ENCODE measurements around the gene NDUFS8. TPM values are rescaled to one million over a fixed set of nuclear protein-coding genes. Genes with fewer than 3 reads are reported as not detected.

Gene NDUFS8
- total and polyA plus RNA-seq, 9 donors: 67.1 to 108 (median 80.1) TPM

DNA sequence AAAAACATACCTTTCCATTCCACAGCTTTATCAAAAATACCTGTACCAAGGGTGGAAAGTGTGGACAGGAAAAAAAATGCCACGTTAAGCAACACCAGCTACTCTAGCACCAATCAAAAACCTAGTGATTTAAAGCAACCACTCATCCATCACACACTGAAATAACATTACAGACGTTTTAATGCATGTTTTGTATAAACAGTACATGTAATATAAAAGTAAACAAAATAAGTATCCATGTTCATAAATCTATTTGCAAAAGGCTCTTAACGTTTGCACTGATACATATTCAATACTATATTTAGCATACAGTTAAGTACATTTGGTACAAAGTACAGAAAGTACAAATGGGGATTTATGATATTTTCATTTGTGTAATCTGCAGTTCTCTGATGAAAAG lies 52.0 kb downstream of the NDUFS8 start:
- Histone ChIP-seq H3K4me1 (ENCODE audit: control insufficient read depth, insufficient read depth, low read length) (peaks cover 2% of the 10 kb centered on the region), H3K27me3 (ENCODE audit: control insufficient read depth, insufficient read depth, low read length) (no peaks in the 10 kb centered on the region), H3K9me3 (replicated peaks; ENCODE audit: control insufficient read depth, low read depth, low read length) (no peaks in the 10 kb centered on the region), H3K4me3 (ENCODE audit: low read length) (no peak overlapping the region), H3K36me3 (ENCODE audit: control insufficient read depth, insufficient read depth, low read length) (peaks cover 20% of the 10 kb centered on the region), H3K27ac (ENCODE audit: low read length) (no peak overlapping the region)
- WGBS (ENCODE audit: insufficient coverage): no CpG with 5 or more reads among the region's 3 CpGs
- no peak for DNase-seq

DNA sequence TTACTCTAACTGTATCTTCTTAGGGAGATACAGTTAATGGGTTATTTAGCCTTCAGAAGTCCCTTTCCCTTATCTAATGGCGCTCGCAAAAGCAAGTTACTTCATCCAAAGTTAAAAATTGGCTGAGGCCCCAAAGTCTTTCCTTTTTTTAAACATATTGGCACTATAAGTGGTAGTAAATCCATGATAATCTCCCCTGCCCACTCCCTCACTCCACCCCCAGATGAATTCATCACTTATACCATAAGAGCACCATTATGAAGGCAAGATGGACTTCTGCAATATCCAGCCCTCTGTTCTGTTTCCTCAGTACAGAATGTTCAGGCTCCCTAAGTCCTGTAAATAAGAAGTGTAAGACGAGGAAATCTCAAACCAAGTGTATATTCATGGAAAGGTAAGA lies 53.0 kb downstream of the NDUFS8 start:
- WGBS (ENCODE audit: insufficient coverage): no CpG with 5 or more reads among the region's 3 CpGs
- Histone ChIP-seq H3K27me3 (ENCODE audit: control insufficient read depth, insufficient read depth, low read length) (no peaks in the 10 kb centered on the region), H3K9me3 (replicated peaks; ENCODE audit: control insufficient read depth, low read depth, low read length) (no peaks in the 10 kb centered on the region), H3K4me3 (ENCODE audit: low read length) (no peak overlapping the region), H3K4me1 (ENCODE audit: control insufficient read depth, insufficient read depth, low read length) (peaks cover 2% of the 10 kb centered on the region), H3K36me3 (ENCODE audit: control insufficient read depth, insufficient read depth, low read length) (peaks cover 16% of the 10 kb centered on the region), H3K27ac (ENCODE audit: low read length) (no peak overlapping the region)
- DNase-seq: no peak

Other genes starting within 250 kb of the NDUFS8 start
- 5.0 TPM for gene UNC93B1, start 26.6 kb upstream of the NDUFS8 start, total RNA-seq
- gene UNC93B1, start 26.6 kb upstream of the NDUFS8 start, polyA plus RNA-seq (ENCODE audit: insufficient read depth in 1 of 8, insufficient read length in 8 of 8, low replicate concordance in 1 of 8): 1 to 10 TPM; 5.4 to 8.7 (median 6.5) TPM
- gene ALDH3B1, start 20.4 kb upstream of the NDUFS8 start, total RNA-seq: 5.4 TPM
- 10 to 100 TPM in 1 of 8 donors, 1 to 10 TPM in 7; 3.2 to 10.7 (median 6.7) TPM for gene ALDH3B1, start 20.4 kb upstream of the NDUFS8 start, polyA plus RNA-seq (ENCODE audit: insufficient read depth in 1 of 8, insufficient read length in 8 of 8, low replicate concordance in 1 of 8)
- gene TCIRG1, start 8.3 kb downstream of the NDUFS8 start, total RNA-seq: 31.9 TPM
- 10 to 100 TPM; 21.8 to 35.2 (median 27.3) TPM for gene TCIRG1, start 8.3 kb downstream of the NDUFS8 start, polyA plus RNA-seq (ENCODE audit: insufficient read depth in 1 of 8, insufficient read length in 8 of 8, low replicate concordance in 1 of 8)
- gene CHKA, start 90.7 kb downstream of the NDUFS8 start, total RNA-seq: 14.0 TPM
- 10 to 100 TPM in 5 of 8 donors, 1 to 10 TPM in 3; 9.6 to 25.7 (median 12.1) TPM for gene CHKA, start 90.7 kb downstream of the NDUFS8 start, polyA plus RNA-seq (ENCODE audit: insufficient read depth in 1 of 8, insufficient read length in 8 of 8, low replicate concordance in 1 of 8)
- 36.1 TPM for gene KMT5B, start 182.6 kb downstream of the NDUFS8 start, total RNA-seq
- gene KMT5B, start 182.6 kb downstream of the NDUFS8 start, polyA plus RNA-seq (ENCODE audit: insufficient read depth in 1 of 8, insufficient read length in 8 of 8, low replicate concordance in 1 of 8): 10 to 100 TPM; 29.6 to 42.5 (median 39.7) TPM
- 14.7 TPM for gene C11orf24, start 241.3 kb downstream of the NDUFS8 start, total RNA-seq
- gene C11orf24, start 241.3 kb downstream of the NDUFS8 start, polyA plus RNA-seq (ENCODE audit: insufficient read depth in 1 of 8, insufficient read length in 8 of 8, low replicate concordance in 1 of 8): 10 to 100 TPM; 24.6 to 39.0 (median 29.6) TPM